IMR-90 (cell line): ENCODE results near the gene ABTB2. TPM values are rescaled to one million over a fixed set of nuclear protein-coding genes. Genes with fewer than 3 reads are reported as not detected.

ENCODE experiments used
- CEBPB ChIP-seq: IDR thresholded peaks from 2 replicates; pipeline ENCODE4 v1.6.1; 2012; ENCODE audit warnings: low read depth, low read length, improper control_type of control experiment
- CHD1 ChIP-seq: IDR thresholded peaks from 2 replicates; pipeline ENCODE4 v1.6.1; 2012; ENCODE audit warnings: low read depth, low read length, improper control_type of control experiment
- CTCF ChIP-seq: conservative IDR thresholded peaks from 2 replicates; pipeline ENCODE4 v1.5.1; 2012; ENCODE audit warnings: mild to moderate bottlenecking, low read depth, low read length, improper control_type of control experiment
- MXI1 ChIP-seq: IDR thresholded peaks from 2 replicates; pipeline ENCODE4 v1.6.1; 2012; ENCODE audit warnings: low read depth, mild to moderate bottlenecking, low read length, moderate library complexity, borderline replicate concordance
- POLR2A ChIP-seq: IDR thresholded peaks from 2 replicates; pipeline ENCODE4 v1.6.1; 2012; ENCODE audit warnings: mild to moderate bottlenecking, low read depth, low read length
- RCOR1 ChIP-seq: IDR thresholded peaks from 2 replicates; pipeline ENCODE4 v1.6.1; 2012; ENCODE audit warnings: mild to moderate bottlenecking, low read length, improper control_type of control experiment; ENCODE audit not compliant: insufficient replicate concordance
- SMC3 ChIP-seq: fragments of 150-350 bp; IDR thresholded peaks from 2 replicates; pipeline ENCODE4 v1.6.1; 2016; ENCODE audit warnings: low read depth, mild to moderate bottlenecking, antibody characterized with exemption, low read length, moderate library complexity
- polyA plus RNA-seq, 3 experiments: library from polyadenylated mRNA; depleted of rRNA; stranded (reverse); fragments of >200 nt; gene quantifications; 2 replicates each; pipeline ENCODE4 v1.2.3, GENCODE V29; 2012; ENCODE audit warnings: low replicate concordance in 1 of 3
- total RNA-seq: library from RNA; depleted of rRNA; stranded (reverse); fragments of >200 nt; gene quantifications from 2 replicates; pipeline ENCODE4 v1.2.3, GENCODE V29; 2012

Gene ABTB2
- total and polyA plus RNA-seq, 2 of the 4 experiments (the other 2 are of a cell fraction): 0.18 to 2.0 TPM

GRCh38 chr11:34407121-34407813 lies 49.5 kb upstream of the ABTB2 start (continued):
- TF ChIP-seq CTCF: no peak
- no peak for TF ChIP-seq CHD1
- TF ChIP-seq RCOR1: no peak
- no peak for TF ChIP-seq POLR2A
- TF ChIP-seq CEBPB: no peak
- no peak for TF ChIP-seq SMC3
- TF ChIP-seq MXI1: no peak
